Uterus (tissue), 4 donors: ENCODE results near the gene EML6. TPM values are rescaled to one million over a fixed set of nuclear protein-coding genes. Genes with fewer than 3 reads are reported as not detected.

Experiments
- DNase-seq, 2 donors: peaks; one replicate each; pipeline ENCODE4 v3.0.0-alpha.2; 2019 to 2020
- H3K27ac ChIP-seq, 2 donors: fragments of 200-600 bp; sonication (generic); 1 replicate in 1 of 2; 2 replicates in 1 of 2; pipeline ENCODE4 v1.5.1; 2016 to 2018
- H3K27me3 ChIP-seq, 2 donors: fragments of 200-600 bp; sonication (generic); one replicate each; pipeline ENCODE4 v1.5.1; 2018 to 2019; ENCODE audit warnings: control low read depth in 1 of 2
- H3K36me3 ChIP-seq, 2 donors: fragments of 200-600 bp; sonication (generic); one replicate each; pipeline ENCODE4 v1.5.1; 2019; ENCODE audit warnings: control low read depth in 1 of 2
- H3K4me1 ChIP-seq, 2 donors: fragments of 200-600 bp; sonication (generic); one replicate each; pipeline ENCODE4 v1.5.1; 2018 to 2019; ENCODE audit warnings: control low read depth in 1 of 2
- H3K4me3 ChIP-seq, 2 donors: fragments of 200-600 bp; sonication (generic); 1 replicate in 1 of 2; 2 replicates in 1 of 2; pipeline ENCODE4 v1.5.1; 2018 to 2019; ENCODE audit warnings: mild to moderate bottlenecking in 1 of 2
- H3K9me3 ChIP-seq, 2 donors: fragments of 200-600 bp; sonication (generic); one replicate each; pipeline ENCODE4 v1.5.1; 2019; ENCODE audit warnings: control low read depth in 1 of 2
- CTCF ChIP-seq, 4 experiments: fragments of 200-600 bp in 2 of 4; fragments of 450-650 bp in 2 of 4; sonication (generic) in 2 of 4; IDR thresholded peaks; one replicate each; pipeline ENCODE4 v1.5.1; 2016 to 2019; ENCODE audit warnings: antibody characterized with exemption in 4 of 4, mild to moderate bottlenecking in 2 of 4, moderate library complexity in 1 of 4
- POLR2A ChIP-seq, 2 donors: fragments of 450-650 bp; IDR thresholded peaks; one replicate each; pipeline ENCODE4 v1.6.1; 2016; ENCODE audit warnings: antibody characterized with exemption in 2 of 2, mild to moderate bottlenecking in 1 of 2, moderate library complexity in 1 of 2
- intact Hi-C: fragments of 100-400 bp; cut with DNase I; formaldehyde crosslinking; loops from one replicate; pipeline ENCODE4 v1.15.1; 2023; ENCODE audit warnings: low total_unique reads
- total RNA-seq, 4 donors: library from RNA; depleted of rRNA in 3 of 4; stranded (reverse); fragments of >200 nt in 3 of 4; gene quantifications; one replicate each; pipeline versions ENCODE4 v1.1.0 to v1.2.4, GENCODE V29; 2014 to 2023
- donor health status: DM: yes; HTN: yes; CAD: no.

Gene EML6
- total RNA-seq, 4 donors from 2014 or later = 0.26 to 2.4 (median 1.5) TPM

- no peaks in the 10 kb centered on the region for H3K36me3 ChIP-seq
- H3K9me3 ChIP-seq = no peaks in the 10 kb centered on the region
- H3K27me3 ChIP-seq = no peaks in the 10 kb centered on the region
- no peaks in the 10 kb centered on the region for H3K4me1 ChIP-seq
- DNase-seq = no peak
- TF ChIP-seq POLR2A (IDR thresholded peaks at IDR 0.05) (no peak), CTCF (IDR thresholded peaks at IDR 0.05) (no peak)
- intact Hi-C loops = no loop called here
- H3K4me3 ChIP-seq = no peak overlapping the region
- H3K27ac ChIP-seq = no peak overlapping the region
These were observed 201.6 kb downstream of the EML6 start for GRCh38 chr2:54925022-54925421.

GRCh38 chr2:54927085-54927750 lies 203.8 kb downstream of the EML6 start:
- no peaks in the 10 kb centered on the region for H3K36me3 ChIP-seq

GRCh38 chr2:54927751-54928615 lies 204.5 kb downstream of the EML6 start:
- intact Hi-C loops = no loop called here
- no peak for DNase-seq
- H3K27me3 ChIP-seq = no peaks in the 10 kb centered on the region
- no peak overlapping the region for H3K27ac ChIP-seq
- H3K9me3 ChIP-seq = no peaks in the 10 kb centered on the region
- TF ChIP-seq CTCF (IDR thresholded peaks at IDR 0.05) = no peak
- no peak for TF ChIP-seq POLR2A (IDR thresholded peaks at IDR 0.05)
- no peak overlapping the region for H3K4me3 ChIP-seq
- H3K36me3 ChIP-seq = no peaks in the 10 kb centered on the region
- H3K4me1 ChIP-seq = no peaks in the 10 kb centered on the region

More at GRCh38 chr2:54927085-54927750, 203.8 kb downstream of the EML6 start:
- TF ChIP-seq CTCF (IDR thresholded peaks at IDR 0.05) (no peak), POLR2A (IDR thresholded peaks at IDR 0.05) (no peak)
- Histone ChIP-seq H3K27me3 (no peaks in the 10 kb centered on the region), H3K4me3 (no peak overlapping the region), H3K4me1 (no peaks in the 10 kb centered on the region), H3K27ac (no peak overlapping the region), H3K9me3 (no peaks in the 10 kb centered on the region)
- no peak for DNase-seq
- intact Hi-C loops = no loop called here

GRCh38 chr2:54928719-54929118 lies 205.3 kb downstream of the EML6 start:
- no peaks in the 10 kb centered on the region for H3K4me1 ChIP-seq
- no peak overlapping the region for H3K27ac ChIP-seq
- intact Hi-C loops = no loop called here
- no peak overlapping the region for H3K4me3 ChIP-seq
- TF ChIP-seq POLR2A (IDR thresholded peaks at IDR 0.05) (no peak), CTCF (IDR thresholded peaks at IDR 0.05) (no peak)
- no peaks in the 10 kb centered on the region for H3K9me3 ChIP-seq
- no peak for DNase-seq
- no peaks in the 10 kb centered on the region for H3K27me3 ChIP-seq
- no peaks in the 10 kb centered on the region for H3K36me3 ChIP-seq

GRCh38 chr2:54931473-54931872 lies 208.0 kb downstream of the EML6 start:
- no peak for TF ChIP-seq CTCF (IDR thresholded peaks at IDR 0.05)
- no peak for TF ChIP-seq POLR2A (IDR thresholded peaks at IDR 0.05)
- no peaks in the 10 kb centered on the region for H3K36me3 ChIP-seq
- DNase-seq = no peak
- H3K9me3 ChIP-seq = no peaks in the 10 kb centered on the region
- intact Hi-C loops = no loop called here
- H3K27me3 ChIP-seq = no peaks in the 10 kb centered on the region
- H3K4me1 ChIP-seq = no peaks in the 10 kb centered on the region
- H3K27ac ChIP-seq = no peak overlapping the region
- no peak overlapping the region for H3K4me3 ChIP-seq
